Measurements from ENCODE around the gene OSBPL7.

Gene OSBPL7

GRCh38 chr17:47821424-47822391, at the start of gene OSBPL7:
OSBPL7 (minus strand) TSS chr17:47821794; CDS start chr17:47820278, 1,516 bp downstream.
- peak; percentile 54 to 63 for DNase-seq (ENCODE audit: low read depth in 2 of 2)

GRCh38 chr17:47871048-47871447, 49.5 kb upstream of the OSBPL7 start:
- DNase-seq (ENCODE audit: low read depth in 2 of 2), result no peak

GRCh38 chr17:47870056-47870455, 48.5 kb upstream of the OSBPL7 start:
- DNase-seq (ENCODE audit: low read depth in 2 of 2), result no peak

- no peak for DNase-seq (ENCODE audit: low read depth in 2 of 2)
Observed at GRCh38 chr17:47869114-47869513, 47.5 kb upstream of the OSBPL7 start.

GRCh38 chr17:47867813-47868533, 46.4 kb upstream of the OSBPL7 start:
- DNase-seq (ENCODE audit: low read depth in 2 of 2), result no peak

- no peak for DNase-seq (ENCODE audit: low read depth in 2 of 2)
Observed at GRCh38 chr17:47866941-47867340, 45.3 kb upstream of the OSBPL7 start.

- DNase-seq (ENCODE audit: low read depth in 2 of 2), result no peak
Observed at GRCh38 chr17:47864791-47865216, 43.2 kb upstream of the OSBPL7 start.

GRCh38 chr17:47862621-47863440, 41.2 kb upstream of the OSBPL7 start:
- DNase-seq (ENCODE audit: low read depth in 2 of 2), result no peak

GRCh38 chr17:47860386-47860785, 38.8 kb upstream of the OSBPL7 start:
- no peak for DNase-seq (ENCODE audit: low read depth in 2 of 2)

- DNase-seq (ENCODE audit: low read depth in 2 of 2), result no peak
Observed at GRCh38 chr17:47857551-47858455, 36.2 kb upstream of the OSBPL7 start.

GRCh38 chr17:47856830-47857229, 35.2 kb upstream of the OSBPL7 start:
- DNase-seq (ENCODE audit: low read depth in 2 of 2), result no peak

- no peak for DNase-seq (ENCODE audit: low read depth in 2 of 2)
Observed at GRCh38 chr17:47855737-47856136, 34.1 kb upstream of the OSBPL7 start.

GRCh38 chr17:47853616-47854015, 32.0 kb upstream of the OSBPL7 start:
- DNase-seq (ENCODE audit: low read depth in 2 of 2), result no peak

- no peak for DNase-seq (ENCODE audit: low read depth in 2 of 2)
Observed at GRCh38 chr17:47852113-47852949, 30.7 kb upstream of the OSBPL7 start.

- DNase-seq (ENCODE audit: low read depth in 2 of 2), result no peak
Observed at GRCh38 chr17:47851764-47852112, 30.1 kb upstream of the OSBPL7 start.

- peak; percentile 43 to 49 for DNase-seq (ENCODE audit: low read depth in 2 of 2)
Observed at GRCh38 chr17:47850692-47851573, 29.3 kb upstream of the OSBPL7 start, which contains the start of gene SP6. SP6 (minus strand) TSS chr17:47851163; CDS start chr17:47848429, 2,734 bp downstream.

GRCh38 chr17:47850373-47850691, 28.7 kb upstream of the OSBPL7 start:
- DNase-seq (ENCODE audit: low read depth in 2 of 2), result no peak

GRCh38 chr17:47848198-47848513, 26.6 kb upstream of the OSBPL7 start:
- no peak for DNase-seq (ENCODE audit: low read depth in 2 of 2)

Data from activated CD8-positive, alpha-beta memory T cell treated with anti-CD3 and anti-CD28 coated beads for 4 hours (primary cell).